Measurements from ENCODE around the gene LANCL2.

- TF ChIP-seq POLR2A (IDR thresholded peaks at IDR 0.05) (no peak), POLR2AphosphoS5 (IDR thresholded peaks at IDR 0.05) (no peak)
Measured at GRCh38 chr7:55465691-55466090, 100.6 kb downstream of the LANCL2 start.
